Stimulated activated CD4-positive, alpha-beta T cell treated with anti-CD3 and anti-CD28 coated beads, Interleukin-4, amount 100 ng/mL, for 1 hour (primary cell): Measurements from ENCODE around the gene TMED10.
"Not testable (repeated sequence)": the region's sequence is repeated elsewhere in the genome, so short reads cannot be mapped to it uniquely, and the experiment has no call there.

ENCODE experiments used
- DNase-seq: peaks from one replicate; pipeline ENCODE4 v3.0.0-alpha.2; 2020

TMED10 gene

DNA sequence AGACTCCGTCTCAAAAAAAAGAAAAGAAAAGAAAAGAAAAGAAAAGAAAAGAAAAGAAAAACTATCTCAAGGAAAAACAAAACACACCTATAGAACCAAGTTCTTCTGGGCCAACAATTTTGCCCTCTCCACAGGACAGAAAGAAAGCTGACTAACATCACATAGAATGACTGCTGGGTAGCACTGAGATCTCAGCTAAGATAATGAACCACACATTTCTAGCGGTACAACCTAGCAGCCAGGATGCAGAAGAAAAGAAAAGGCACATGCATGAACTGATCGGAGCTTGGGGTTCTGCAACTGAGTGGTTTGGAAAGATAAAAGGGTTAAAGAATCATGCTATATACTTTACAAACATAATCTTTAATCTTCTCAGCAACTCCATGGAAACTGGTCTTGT lies 19.5 kb downstream of the TMED10 start:
- no peak for DNase-seq

DNA sequence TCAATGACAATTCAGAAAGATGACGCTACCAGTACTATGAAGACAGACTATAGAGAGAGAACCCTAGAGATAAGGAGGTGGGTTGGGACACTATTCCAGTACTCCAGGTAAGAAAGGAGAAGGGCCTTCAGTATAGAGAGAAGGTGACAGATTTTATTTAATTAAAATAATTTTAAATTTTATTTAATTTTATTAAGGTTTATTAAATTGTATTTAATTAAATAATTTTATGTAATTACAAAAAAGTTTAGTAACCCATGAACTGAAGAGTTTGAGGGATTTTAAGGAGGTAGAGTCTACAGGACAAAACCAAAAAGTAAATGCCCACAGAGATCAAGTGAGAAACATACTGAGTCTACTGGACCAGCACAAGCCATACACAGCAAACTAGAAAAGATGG lies 20.3 kb downstream of the TMED10 start:
- no peak for DNase-seq

GRCh38 chr14:75155169-75155568 lies 21.2 kb downstream of the TMED10 start:
- DNase-seq = no peak

GRCh38 chr14:75153295-75153694 lies 23.1 kb downstream of the TMED10 start:
- DNase-seq = no peak

- DNase-seq = no peak
Measured at GRCh38 chr14:75151851-75152250, 24.6 kb downstream of the TMED10 start.

DNA sequence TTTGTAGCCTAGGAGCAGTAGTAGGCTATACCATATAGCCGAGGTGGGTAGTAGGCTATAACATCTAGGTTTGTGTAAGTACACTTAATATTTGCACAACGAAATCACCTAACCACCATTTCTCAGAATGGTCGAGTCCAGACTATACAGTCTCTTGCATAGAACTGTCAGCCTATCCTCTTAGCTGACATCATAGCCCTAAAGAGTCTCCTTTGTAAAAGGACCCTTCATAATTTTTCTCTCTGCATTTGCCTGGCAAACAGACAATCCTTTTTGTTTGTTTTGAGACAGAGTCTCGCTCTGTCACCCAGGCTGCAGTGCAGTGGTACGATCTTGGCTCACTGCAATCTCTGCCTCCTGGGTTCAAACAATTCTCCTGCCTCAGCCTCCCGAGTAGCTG lies 25.8 kb downstream of the TMED10 start:
- not testable (repeated sequence) for DNase-seq

- no peak for DNase-seq
Measured at GRCh38 chr14:75150150-75150549, 26.3 kb downstream of the TMED10 start.

DNA sequence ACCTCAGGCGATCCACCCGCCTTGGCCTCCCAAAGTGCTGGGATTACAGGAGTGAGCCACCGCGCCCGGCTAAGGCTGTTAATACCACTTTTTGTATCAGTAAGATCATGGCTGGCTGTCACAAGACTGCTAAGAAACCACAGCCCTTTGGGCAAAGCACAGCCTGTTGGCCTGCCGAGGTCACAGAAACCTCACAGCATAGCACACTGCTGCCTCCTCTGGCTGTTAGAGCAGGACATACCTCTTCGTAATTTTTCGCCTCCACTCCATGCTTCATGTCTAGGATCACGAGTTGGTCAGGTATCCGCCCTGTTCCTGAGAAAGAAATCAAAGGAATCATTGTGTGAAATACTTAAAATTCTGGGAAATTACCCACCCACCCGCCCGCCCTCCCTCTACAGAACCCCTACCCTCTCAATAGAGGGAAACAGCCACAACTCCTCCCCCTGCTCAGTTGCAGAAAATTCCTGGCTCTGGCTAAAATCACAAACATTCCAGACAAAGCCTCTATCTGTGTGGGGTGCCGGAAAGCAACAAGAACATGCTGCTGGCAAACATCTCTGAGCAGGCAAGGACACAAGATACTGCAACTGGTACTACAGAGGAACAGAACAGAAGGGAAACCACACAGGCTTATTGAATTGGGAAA lies 28.9 kb downstream of the TMED10 start:
- no peak for DNase-seq

GRCh38 chr14:75144944-75145343 lies 31.5 kb downstream of the TMED10 start:
- DNase-seq = no peak

DNA sequence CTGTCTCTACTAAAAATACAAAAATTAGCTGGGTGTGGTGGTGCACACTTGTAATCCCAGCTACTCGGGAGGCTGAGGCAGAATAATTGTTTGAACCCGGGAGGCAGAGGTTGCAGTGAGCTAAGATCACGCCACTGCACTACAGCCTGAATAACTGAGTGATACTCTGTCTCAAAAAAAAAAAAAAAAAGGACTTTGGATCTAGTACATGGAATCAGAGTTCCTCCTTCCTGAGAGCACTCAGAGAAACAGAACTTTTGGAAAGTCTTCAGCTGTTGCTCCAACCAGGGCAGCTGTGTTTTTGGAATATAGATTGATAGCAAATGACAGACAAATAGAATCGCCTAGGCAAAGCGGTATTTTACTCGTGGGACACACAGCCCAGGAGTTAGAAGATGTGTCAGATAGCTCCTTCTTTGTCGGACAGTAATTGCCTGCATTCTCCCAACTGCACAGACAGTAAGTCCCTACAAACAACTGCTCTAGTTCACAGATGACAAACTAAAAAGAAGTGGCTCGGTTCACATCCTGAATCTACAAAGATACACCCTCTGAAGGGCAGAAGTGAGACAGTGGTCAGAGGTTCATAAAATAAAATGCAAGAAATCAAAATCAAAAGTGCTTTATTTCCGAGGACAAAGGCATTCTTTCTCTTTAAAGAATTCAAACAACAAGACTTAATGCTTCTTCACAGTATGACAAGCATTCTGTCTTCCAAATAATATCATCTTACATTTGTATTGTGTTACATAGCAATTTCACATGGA lies 32.5 kb downstream of the TMED10 start:
- DNase-seq = no peak

GRCh38 chr14:75142494-75142893 lies 33.9 kb downstream of the TMED10 start:
- DNase-seq = no peak

DNA sequence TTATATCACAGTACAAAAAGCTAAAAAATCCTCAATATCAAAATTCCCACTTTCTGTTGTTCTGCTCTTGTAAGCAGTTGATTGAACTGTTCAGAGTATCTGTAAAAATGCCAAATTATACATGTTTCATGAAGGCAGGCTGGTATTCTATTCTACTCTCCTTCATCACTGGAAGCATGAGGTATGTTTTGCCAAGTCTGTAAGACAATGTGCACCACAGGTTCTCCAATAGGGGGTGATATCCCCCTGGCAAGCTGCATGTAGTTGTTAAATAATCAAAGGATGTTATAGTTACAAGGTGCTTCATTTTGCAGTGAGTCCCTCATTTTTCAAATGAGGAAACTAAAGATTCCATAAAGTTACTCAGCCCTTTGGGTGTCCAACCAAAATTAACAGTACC lies 34.4 kb downstream of the TMED10 start:
- DNase-seq = no peak

DNA sequence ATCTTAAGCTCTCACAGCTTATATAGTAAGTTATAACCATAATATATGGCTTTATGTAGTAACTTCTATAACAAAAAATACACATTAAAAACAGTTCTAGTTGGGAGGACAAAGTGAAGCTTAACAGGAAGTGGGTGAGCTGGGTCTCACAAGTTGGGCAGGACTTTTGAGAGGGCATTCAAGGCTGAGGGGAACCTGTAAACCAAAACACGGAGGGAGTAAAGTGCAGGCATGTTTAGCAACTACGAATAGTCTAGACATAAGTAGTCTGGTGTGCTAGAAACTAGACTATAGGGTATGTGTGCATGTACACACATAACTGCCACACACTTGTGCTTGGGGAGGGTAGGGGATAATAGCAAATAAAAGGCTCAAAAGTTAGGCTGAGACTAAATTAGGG lies 35.4 kb downstream of the TMED10 start:
- DNase-seq = no peak

- DNase-seq = no peak
Measured at GRCh38 chr14:75140620-75141019, 35.8 kb downstream of the TMED10 start.

- no peak for DNase-seq
Measured at GRCh38 chr14:75139185-75139584, 37.2 kb downstream of the TMED10 start.

DNA sequence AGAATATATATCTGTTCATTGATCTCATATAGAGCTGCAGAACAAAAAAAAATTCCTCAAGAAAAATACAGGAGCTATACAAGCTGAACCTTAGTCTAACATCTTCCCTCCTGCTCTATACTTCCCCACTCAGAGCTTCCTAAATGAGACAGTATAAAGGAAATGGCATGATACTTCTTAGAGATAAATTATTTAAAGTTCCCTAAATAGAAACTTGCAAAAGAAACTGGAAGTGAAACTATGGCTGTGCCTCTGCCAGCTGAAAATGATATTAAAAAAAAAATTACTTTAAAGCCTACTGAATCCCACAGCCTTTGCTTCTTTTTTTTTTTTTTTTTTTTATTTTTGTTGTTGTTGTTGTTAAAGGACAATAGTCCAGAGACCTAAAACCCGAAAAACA lies 37.9 kb downstream of the TMED10 start:
- DNase-seq = no peak

GRCh38 chr14:75134644-75135043 lies 41.8 kb downstream of the TMED10 start:
- DNase-seq = no peak

DNA sequence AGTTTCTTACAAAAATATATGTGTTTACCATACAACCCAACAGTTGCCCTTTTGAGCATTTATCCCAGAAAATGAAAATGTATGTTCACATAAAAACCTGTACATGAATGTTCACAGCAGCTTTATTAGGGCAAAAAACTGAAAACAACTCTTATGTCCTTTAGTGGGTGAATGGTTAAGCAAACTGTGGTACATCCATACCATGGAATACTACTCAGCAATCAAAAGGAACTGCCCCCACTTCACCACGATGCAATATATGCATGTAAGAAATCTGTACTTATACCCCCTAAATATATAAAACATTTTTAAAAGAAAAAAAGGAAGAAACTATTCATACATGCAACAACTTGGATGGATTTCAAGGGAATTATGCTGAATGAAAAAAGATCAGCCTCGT lies 42.8 kb downstream of the TMED10 start:
- DNase-seq = no peak

GRCh38 chr14:75132382-75133086 lies 43.9 kb downstream of the TMED10 start:
- no peak for DNase-seq

GRCh38 chr14:75128596-75128990 lies 47.8 kb downstream of the TMED10 start:
- no peak for DNase-seq

- no peak for DNase-seq
Measured at GRCh38 chr14:75127903-75128595, 48.4 kb downstream of the TMED10 start.

- peak; percentile 9 for DNase-seq
Measured at GRCh38 chr14:75127474-75127820, 49.0 kb downstream of the TMED10 start.

DNA sequence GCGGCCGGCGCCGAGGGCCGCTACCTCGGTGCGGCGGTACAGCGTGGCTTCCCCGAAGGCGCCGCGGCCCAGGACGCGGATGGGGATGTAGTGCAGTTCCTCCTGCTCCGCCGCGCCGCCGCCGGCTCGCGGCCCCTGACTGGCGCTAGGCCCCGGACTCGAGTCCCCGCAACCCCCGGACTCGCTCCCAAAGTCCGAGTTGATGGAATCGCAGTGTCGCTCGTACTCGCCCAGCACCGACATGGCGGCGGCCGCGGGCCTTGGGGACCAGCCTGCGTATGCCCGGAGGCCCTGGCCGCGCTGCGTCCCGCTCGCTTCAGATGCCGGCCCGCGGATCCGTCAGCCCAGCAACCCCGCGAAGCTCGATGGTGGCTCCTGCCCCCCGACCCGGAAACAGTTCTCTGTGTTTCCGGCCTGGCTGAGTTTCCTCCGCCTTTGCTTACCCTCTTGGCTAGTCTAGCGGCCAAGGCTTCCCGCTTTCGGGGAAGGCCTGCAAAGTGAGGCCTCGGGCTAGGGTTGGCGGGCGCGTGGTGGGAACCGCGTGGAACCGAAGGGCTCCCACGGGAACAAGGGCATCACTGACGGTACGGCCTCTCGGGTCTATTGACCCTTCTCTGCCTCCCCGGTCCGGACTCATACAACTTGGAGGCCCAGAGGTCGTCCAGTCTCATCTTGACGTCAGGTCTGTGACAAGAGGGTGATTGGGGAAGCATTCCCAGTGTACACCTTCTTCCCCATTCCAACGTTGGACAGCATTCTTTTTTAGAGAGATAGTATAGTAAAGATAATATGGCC lies 49.5 kb downstream of the TMED10 start, which contains the start of gene NEK9:
NEK9 (minus strand) TSS at position 370 of the 795 bp plus-strand sequence; CDS start at position 243, 127 bp downstream.
- peak; percentile 90 for DNase-seq
